Inflammatory macrophage (primary cell): ENCODE results near the gene NFIB.

ENCODE experiments used
- DNase-seq, 2 donors: peaks; one replicate each; pipeline ENCODE4 v3.0.0-alpha.2; 2020 to 2022

Gene NFIB

GRCh38 chr9:14062586-14063221 lies 251.2 kb downstream of the NFIB start:
- no peak for DNase-seq

DNA sequence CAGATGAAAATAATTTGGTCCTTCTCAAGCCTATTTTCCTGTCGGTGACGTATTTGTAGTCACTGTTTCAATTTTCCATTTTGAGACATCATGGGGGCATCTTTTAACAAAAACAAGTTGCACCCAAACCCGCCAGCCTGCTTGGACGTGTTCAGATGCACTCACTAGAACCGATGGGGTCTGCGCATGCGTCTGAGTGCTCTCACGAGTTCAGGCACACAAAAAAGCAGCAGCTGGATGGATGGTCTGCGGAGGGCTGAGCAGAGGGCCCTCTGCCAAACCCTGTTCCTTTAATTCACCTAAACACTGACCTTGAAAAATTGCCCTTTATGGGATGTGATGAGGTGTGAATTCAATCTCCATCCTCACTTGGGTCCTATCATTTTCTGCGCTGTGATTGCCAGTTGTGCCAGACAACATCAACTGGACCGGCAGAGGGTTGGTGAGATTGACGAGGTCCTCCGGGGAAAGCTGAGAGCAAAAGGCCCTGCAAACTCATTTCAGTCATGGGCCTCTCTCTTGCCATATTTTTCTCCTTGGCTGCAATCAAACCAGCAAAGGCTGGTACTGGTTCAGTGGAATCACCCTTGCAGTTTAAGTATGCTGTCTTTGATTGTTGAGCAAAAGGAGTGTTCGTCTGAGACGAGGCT lies 251.9 kb downstream of the NFIB start:
- no peak for DNase-seq

GRCh38 chr9:14058325-14058688 lies 255.6 kb downstream of the NFIB start:
- DNase-seq: no peak

DNA sequence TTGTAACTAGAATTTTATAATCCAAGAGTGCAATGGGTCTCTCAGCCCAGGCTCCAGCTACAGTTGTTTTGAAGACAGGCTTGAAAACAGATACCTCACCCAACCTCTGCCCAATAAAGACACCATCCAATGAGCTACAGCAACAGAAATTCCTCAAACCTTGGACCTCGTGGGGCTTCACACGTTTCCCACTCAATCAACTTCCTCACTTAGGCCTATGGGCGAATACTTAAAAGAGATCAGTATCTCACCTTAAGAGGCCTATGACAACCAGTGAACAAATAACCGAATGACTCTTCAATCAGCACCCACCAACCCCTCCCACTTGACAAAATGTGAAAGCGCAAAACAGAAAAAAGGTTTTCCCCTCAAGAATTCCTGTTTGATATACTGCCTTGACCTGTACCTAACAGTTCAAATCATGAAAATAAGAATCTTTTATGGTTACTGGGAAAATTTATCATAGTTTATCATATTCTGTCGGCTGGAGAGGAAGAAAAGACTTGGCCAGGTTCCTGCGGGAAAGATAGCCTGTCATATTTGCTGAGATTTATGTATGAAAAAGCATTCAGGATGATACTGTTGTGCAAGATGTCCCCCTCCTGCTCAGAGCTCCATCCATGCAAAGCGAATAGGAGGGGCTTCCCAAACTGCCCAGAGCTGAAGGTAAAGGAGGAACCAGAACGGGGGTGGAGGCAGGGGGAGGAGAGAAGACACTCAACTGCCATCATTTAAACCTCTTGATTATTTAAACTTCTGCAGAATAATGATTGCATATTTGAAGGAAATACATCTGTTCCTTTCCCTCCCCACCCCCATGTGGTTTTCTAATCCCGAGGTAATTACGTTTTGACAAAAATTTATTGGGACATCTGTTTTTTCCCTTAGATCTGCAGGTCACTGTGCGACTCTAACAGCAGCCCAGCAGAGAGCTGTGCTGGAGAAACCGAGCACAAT lies 256.3 kb downstream of the NFIB start:
- no peak for DNase-seq

GRCh38 chr9:14056316-14056861 lies 257.6 kb downstream of the NFIB start:
- DNase-seq: no peak

GRCh38 chr9:14054096-14054495 lies 259.8 kb downstream of the NFIB start:
- DNase-seq: no peak

- DNase-seq: no peak
Observed at GRCh38 chr9:14052359-14052758, 261.6 kb downstream of the NFIB start.

DNA sequence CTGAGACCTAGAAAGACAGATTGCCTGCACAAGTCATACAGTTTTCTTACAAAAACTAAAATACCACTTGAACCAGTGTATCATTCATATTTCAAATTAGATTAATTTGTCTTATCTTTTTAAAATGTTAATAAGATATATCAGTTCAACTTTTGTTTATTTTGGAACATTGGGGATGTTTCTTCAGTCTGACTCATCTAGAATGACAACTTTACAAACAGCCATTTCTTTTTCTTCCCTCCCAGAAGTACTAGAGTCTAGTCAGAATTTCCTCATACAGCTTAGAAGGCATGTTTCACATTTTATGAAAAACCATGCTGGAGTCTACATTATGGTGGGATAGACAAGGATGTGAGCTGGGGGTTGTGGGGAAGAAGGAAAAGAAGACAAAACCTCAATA lies 262.5 kb downstream of the NFIB start:
- DNase-seq: no peak

DNA sequence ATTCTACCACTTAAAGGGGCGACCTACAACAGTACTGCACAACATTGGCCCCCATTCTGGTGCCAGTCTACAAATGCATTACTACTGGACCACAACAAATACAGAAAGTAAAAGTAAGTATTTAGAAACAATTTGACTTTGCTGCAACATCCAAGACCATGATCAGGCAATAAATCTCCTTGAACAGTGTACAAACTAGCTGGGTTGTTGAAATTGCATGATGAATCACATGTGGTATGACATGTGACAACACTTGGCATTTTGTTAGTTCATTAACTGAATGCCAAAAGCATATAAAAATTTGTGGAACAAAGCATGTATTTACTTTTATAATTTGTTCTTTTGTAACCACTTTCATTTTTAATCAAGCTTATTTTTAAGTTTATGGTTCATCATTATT lies 270.5 kb downstream of the NFIB start:
- DNase-seq: no peak

DNA sequence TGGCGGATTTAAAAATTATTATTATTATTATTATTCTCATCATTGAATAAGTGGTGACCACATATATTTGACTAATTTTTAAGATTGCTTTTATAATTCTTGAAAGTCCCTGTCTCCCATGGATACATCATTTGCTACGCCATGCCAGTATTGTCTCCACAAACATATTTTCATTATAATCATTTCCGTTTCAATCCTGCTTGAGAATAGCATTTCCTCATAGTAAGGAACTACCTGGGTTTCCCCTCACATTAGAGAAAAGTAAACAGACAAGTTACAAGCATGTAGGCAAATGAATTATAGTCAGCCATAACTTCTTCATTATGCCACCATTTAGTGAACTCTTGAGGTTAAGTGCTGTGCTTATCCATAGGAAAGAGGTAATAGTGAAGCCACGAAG lies 276.6 kb downstream of the NFIB start:
- no peak for DNase-seq

DNA sequence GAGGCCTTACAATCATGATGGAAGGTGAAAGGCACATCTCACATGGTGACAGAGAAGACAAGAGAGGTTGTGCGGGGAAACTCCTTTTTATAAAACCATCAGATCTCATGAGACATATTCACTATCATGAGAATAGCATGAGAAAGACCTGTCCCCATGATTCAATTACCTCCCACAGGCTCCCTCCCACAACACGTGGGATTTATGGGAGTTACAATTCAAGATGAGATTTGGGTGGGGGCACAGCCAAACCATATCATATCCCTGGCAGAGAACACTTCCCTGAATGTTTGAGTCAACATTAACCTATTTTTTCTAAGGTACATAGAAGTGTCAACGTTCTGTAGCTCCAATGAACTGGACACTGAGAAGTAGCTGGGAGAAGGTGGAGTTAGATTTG lies 280.9 kb downstream of the NFIB start:
- no peak for DNase-seq
